Left lobe of liver (tissue), 2 donors: Measurements from ENCODE around the gene EFNA5. TPM values are rescaled to one million over a fixed set of nuclear protein-coding genes. Genes with fewer than 3 reads are reported as not detected.
"Not testable (repeated sequence)": the region's sequence is repeated elsewhere in the genome, so short reads cannot be mapped to it uniquely, and the experiment has no call there.

Experiments used
- ATAC-seq: fragments of 200-7000 bp; cut with Tn5 transposase; one replicate; pipeline ENCODE4 v1.9.1; 2020; ENCODE audit warnings: mild to moderate bottlenecking, moderate library complexity
- DNase-seq: peaks from one replicate; pipeline ENCODE4 v3.0.0-alpha.2; 2020; ENCODE audit warnings: low spot score
- total RNA-seq: library from RNA; stranded (reverse); gene quantifications from one replicate; pipeline ENCODE4 v1.2.1, GENCODE V29; 2021
- donor health status: DM: no; HTN: no; CAD: no; lungs with moderate emphysema.
- donor health status: DM: no; HTN: yes; CAD: no.

EFNA5 gene
- total RNA-seq, 1 donor from 2014 or later = 0.60 TPM

- ATAC-seq (no peak), DNase-seq (no peak)
Measured at GRCh38 chr5:107502676-107503060, 168.1 kb downstream of the EFNA5 start.

GRCh38 chr5:107501965-107502675 lies 168.6 kb downstream of the EFNA5 start:
- DNase-seq (no peak), ATAC-seq (no peak)

- ATAC-seq (no peak), DNase-seq (no peak)
Measured at GRCh38 chr5:107500840-107501239, 169.9 kb downstream of the EFNA5 start.

GRCh38 chr5:107500347-107500746 lies 170.4 kb downstream of the EFNA5 start:
- DNase-seq (no peak), ATAC-seq (no peak)

- DNase-seq = no peak
- ATAC-seq = no peak
Measured at GRCh38 chr5:107499776-107500175, 171.0 kb downstream of the EFNA5 start.

- ATAC-seq = no peak
- no peak for DNase-seq
Measured at GRCh38 chr5:107499237-107499636, 171.5 kb downstream of the EFNA5 start.

GRCh38 chr5:107496466-107496865 lies 174.3 kb downstream of the EFNA5 start:
- ATAC-seq = no peak

GRCh38 chr5:107494129-107494528 lies 176.6 kb downstream of the EFNA5 start:
- ATAC-seq, DNase-seq: not testable (repeated sequence)

More at GRCh38 chr5:107496466-107496865, 174.3 kb downstream of the EFNA5 start:
- no peak for DNase-seq

GRCh38 chr5:107487056-107487542 lies 183.6 kb downstream of the EFNA5 start:
- DNase-seq (no peak), ATAC-seq (no peak)

- no peak for ATAC-seq
- no peak for DNase-seq
Measured at GRCh38 chr5:107486489-107486888, 184.2 kb downstream of the EFNA5 start.

- ATAC-seq = no peak
- DNase-seq = no peak
Measured at GRCh38 chr5:107485184-107485583, 185.6 kb downstream of the EFNA5 start.

GRCh38 chr5:107484281-107484680 lies 186.5 kb downstream of the EFNA5 start:
- no peak for DNase-seq
- no peak for ATAC-seq

GRCh38 chr5:107483231-107484024 lies 187.3 kb downstream of the EFNA5 start:
- ATAC-seq (no peak), DNase-seq (no peak)

- ATAC-seq (no peak), DNase-seq (no peak)
Measured at GRCh38 chr5:107478068-107478641, 192.6 kb downstream of the EFNA5 start.

GRCh38 chr5:107477492-107477891 lies 193.2 kb downstream of the EFNA5 start:
- DNase-seq (no peak), ATAC-seq (no peak)

- DNase-seq = no peak
- no peak for ATAC-seq
Measured at GRCh38 chr5:107476783-107477182, 194.0 kb downstream of the EFNA5 start.

GRCh38 chr5:107474716-107475489 lies 195.8 kb downstream of the EFNA5 start:
- DNase-seq = no peak
- no peak for ATAC-seq

- DNase-seq (no peak), ATAC-seq (no peak)
Measured at GRCh38 chr5:107474361-107474715, 196.4 kb downstream of the EFNA5 start.

- no peak for ATAC-seq
- no peak for DNase-seq
Measured at GRCh38 chr5:107472620-107473064, 198.1 kb downstream of the EFNA5 start.

GRCh38 chr5:107470295-107470582 lies 200.5 kb downstream of the EFNA5 start:
- DNase-seq (no peak), ATAC-seq (no peak)
